CD4-positive, alpha-beta T cell treated with Interleukin-21 for 1 hour (primary cell): ENCODE results near the gene TNFRSF1A.
"Not testable (repeated sequence)": the region's sequence is repeated elsewhere in the genome, so short reads cannot be mapped to it uniquely, and the experiment has no call there.

Experiments used
- DNase-seq: peaks from one replicate; pipeline ENCODE4 v3.0.0-alpha.2; 2020

The TNFRSF1A gene

DNA sequence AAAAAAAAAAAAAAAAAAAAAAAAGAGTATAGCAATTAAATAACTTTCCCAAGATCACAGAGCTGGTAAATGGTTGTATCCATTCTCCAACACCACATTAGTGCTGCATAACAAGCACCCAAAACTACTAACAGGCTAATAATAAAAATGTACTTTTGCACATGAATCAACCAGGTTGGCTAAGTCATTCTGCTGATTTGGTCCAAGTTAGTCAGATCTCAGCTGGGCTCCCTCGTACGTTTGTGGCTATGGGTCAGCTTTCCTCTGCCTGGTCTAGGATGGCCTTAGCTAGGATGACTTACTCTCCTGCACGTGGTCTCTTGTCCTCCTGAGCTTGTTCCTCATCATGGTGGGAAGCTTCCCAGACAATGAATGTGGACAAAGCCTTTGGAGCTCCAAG is 39.3 kb downstream of the TNFRSF1A start:
- no peak for DNase-seq

DNA sequence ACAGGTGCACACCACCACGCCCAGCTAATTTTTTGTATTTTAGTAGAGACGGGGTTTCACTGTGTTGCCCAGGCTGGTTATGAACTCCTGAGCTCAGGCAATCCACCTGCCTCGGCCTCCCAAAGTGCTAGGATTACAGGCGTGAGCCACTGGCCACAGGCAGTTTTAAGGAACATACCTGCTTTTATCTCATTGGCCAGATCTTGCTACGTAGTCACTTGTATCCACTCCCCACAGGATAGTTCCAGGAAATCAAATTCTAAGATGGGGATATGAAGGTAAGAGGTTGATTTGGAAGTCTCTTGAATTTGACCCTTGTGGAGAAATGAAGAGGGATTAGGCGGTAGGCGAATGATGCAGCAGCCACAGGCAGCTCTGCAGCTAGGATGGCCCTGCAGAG is 40.2 kb downstream of the TNFRSF1A start:
- DNase-seq, result no peak

DNA sequence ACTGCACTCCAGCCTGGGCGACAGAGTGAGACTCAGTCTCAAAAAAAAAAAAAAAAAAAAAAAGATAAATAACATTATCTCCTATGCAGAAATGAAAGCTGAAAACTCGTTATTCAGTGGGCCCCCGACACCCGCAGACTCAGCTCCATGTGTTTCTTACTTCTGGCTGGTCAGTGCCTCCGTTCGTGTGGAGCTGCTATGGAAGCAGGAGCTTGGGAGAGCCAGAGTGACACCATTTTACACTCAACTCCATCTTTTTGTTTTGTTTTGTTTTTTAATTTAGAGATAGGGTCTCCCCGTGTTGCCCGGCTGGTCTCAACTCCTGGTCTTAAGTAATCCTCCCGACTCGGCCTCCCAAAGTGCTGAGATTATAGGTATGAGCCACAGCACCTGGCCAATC is 44.7 kb downstream of the TNFRSF1A start:
- DNase-seq, result no peak

DNA sequence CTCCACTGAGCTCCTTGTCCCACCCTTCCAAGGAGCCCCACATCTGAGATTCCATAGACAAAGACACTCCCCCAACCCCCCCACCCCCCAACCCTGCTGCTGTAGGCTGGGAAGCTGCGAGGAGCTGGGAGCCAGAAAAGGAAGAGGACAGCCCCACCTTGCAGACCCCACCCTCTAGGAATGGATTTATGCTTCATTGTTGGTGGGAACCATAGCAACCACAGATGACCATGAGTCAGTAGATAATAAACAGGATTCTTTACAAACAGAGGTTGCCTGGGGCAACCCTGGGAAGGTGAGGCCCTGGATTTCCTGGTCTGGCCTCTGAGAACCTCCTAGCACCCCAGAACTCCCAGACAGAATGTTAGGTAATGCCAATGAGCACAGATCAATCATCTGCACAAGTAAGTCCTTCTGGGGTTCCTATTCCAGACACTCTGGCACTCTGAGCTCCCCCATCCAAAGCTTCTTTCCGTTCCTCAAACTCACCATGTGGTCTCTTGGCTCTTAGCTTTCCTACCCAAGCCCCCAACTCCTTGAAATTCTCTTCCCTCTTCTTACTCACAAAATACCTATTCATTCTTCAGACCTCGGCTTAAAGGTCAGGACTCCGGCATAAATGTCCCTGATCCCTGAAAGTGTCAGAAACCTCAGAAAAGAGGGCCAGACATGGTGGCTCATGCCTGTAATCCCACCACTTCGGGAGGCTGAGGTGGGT is 46.6 kb downstream of the TNFRSF1A start:
- no peak for DNase-seq

DNA sequence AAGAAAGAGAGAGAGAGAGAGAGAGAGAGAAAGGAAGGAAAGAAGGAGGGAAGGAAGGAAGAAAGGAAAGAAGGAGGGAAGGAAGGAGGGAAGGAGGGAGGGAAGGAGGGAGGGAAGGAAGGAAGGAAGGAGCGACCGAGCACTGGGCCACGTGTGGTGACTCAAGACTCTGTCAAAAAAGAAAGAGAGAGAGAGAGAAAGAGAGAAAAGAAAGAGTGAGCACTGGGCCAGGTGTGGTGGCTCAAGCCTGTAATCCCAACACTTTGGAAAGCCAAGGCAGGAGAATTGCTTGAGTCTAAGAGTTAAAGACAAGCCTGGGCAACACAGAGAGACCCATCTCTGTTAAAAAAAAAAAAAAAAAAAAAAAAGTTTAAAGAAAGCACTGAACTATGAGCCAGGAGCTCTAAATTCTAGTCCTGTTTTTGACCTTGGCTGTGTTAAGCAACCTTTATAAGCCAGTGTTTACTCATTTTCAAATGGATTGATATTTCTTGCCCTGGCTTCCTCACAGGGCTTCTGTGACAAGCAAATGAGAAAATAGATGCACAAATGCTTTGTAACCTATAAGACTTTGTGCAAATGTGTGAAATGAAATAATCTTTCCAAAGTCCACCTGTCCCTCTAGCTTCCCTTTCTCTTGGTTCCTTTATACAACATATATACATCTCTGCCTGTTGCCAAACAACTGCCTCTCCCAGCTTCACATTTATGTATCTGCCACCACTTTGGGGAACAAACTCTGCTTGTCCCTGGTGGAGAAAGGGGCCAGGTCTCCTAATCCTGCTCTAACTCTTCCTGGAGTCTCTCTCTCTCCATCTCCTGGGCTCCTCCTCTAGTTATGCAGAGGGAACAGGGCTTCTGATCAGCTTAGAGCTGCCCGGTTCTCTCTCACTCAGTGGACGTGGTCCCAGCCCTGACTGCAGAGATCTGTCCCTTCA is 47.5 kb downstream of the TNFRSF1A start:
- no peak for DNase-seq

DNA sequence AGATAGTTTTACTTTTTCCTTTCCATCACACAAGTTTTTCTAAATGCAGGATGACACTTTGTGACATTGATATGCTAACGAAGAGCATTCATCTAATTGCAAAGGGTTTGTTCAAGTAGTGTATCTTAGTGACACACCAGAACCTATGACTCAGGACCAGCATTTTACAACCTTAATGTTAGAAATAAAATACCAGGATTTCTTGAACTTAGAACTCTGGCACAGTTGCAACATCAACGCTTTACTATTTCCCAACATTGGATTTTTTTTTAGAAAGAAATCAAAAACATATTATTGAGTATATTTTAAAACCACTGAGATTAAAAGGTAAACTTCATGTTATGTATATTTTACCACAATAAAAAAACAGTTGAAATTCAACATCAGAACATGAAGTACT is 49.3 kb downstream of the TNFRSF1A start:
- no peak for DNase-seq

DNA sequence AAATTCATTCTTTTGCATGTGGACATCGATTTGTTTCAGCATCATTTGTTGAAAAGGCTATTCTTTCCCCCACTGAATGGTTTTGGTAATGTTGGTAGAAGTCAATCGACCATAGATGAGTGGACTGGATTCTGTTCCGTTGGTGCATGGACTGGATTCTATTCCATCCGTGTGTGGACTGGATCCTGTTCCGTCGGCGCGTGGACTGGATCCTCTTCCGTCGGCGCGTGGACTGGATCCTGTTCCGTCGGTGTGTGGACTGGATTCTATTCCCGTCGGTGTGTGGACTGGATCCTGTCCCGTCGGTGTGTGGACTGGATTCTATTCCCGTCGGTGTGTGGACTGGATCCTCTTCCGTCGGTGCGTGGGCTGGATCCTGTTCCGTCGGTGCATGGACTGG is 52.0 kb downstream of the TNFRSF1A start:
- DNase-seq, result not testable (repeated sequence)

DNA sequence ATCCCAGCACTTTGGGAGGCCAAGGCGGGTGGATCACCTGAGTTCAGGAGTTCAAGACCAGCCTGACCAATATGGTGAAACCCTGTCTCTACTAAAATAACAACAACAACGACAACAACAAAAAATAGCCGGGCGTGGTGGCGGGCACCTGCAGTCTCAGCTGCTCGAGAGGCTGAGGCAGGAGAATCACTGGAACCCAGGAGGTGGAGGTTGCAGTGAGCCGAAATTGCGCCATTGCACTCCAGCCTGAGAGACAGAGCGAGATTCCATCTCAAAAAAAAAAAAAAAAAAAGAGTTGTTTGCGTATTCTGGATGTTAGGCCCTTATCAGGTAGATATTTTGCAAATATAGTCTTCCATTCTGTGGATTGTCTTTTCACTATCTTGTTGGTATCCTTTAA is 52.8 kb downstream of the TNFRSF1A start:
- not testable (repeated sequence) for DNase-seq

DNA sequence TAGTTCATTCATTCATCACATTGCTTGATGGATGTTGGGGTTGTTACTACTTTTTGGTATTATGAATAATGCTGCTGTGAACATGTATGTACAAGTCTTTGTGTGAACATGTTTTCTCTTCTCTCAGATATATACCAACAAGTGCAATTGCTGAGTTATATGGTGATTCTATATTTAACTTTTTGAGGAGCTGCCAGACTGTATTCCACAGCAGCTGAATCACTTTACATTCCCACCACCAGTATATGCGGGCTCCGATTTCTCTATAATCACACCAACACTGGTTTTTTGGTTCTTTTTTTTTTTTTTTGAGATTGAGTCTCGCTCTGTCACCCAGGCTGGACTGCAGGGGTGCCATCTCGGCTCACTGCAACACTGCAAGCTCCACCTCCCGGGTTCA is 53.6 kb downstream of the TNFRSF1A start:
- DNase-seq, result no peak

DNA sequence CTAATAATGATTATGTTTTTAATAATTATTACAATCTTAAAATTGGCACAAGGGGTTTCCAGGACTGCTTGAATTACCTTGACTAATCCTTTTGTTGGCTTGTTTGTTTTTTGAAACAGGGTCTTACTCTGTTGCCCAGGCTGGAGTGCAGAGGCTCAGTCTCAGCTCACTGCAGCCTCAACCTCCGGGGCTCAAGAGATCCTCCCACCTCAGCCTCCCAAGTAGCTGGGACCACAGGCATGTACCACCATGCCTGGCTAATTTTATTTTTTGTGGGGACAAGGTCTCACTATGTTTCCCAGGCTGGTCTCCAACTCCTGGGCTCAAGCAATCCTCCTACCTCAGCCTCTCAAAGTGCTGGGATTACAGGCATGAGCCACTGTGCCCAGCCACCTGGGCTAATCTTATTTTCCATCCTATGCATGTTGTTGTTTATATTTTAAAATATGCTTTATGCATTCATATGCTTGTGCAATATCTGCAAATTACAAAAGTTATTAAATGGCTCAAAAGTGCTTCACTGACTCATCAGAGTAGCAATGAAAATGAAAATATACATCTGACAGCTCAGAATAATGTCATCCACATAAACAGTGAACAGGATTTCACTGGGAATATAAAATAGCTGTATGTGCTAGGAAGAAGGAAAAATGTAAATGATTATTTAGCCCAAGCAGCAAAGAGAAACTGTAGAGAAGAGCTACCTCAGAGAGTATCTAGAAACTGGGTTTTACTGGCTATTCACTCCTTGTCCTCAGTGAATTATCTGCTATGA is 56.2 kb downstream of the TNFRSF1A start:
- DNase-seq, result no peak

DNA sequence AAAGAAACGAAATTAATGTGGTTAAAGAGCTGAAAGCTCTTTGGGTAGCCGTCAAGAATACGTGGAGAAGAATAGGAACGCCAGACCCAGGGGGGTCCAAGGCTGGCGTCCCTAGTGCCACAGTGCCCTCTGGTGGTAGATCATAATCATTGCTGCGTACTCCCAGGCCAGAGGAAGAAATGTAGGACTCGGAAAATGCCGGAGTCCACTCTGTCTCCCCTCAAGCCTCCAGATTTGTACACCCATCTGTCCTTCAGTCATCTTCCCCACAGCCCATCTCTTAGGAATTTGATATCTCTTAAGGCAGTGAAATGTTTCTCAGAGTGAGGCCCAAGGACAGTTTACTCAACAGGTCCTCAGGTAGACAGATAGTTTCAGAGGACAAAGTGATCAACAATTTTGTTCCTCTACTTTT is 56.8 kb downstream of the TNFRSF1A start:
- DNase-seq, result peak; percentile 68

DNA sequence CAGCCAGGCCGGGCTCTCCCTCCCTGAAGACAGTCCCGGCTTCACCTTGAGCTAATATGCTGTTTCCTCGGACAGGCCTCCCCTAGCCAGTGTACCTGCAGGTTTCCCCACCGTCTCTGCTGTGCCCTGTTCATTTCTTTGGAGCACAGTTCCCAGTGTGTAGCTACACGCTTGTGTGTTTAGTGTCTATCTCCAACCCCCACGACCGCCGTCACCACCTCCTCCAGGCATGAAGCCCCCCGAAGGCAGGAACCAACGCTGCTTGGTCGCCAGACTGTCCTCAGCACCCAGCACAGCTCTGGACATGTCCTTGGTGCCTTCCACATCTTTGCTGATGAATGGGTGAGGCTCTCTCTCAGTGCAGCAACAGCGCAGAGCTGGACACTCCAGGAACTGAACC is 57.6 kb downstream of the TNFRSF1A start:
- DNase-seq, result no peak

DNA sequence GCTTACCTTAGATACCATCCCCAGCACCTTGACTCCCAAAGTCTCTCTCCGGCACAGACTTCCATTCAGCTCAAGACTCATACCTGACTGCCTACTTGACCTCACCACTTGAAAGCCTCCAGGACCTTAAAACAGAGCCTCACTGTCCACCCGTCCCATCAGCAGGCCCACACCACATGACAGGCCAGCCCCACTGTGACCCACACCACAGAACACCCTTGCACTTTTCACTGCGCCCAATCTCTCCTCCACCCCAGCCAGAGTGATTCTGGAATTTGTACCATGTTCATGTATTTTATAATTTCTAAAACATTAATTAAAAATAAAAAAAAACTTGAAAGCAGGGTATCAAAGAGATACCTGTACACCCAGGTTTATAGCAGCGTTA is 59.4 kb downstream of the TNFRSF1A start:
- no peak for DNase-seq

DNA sequence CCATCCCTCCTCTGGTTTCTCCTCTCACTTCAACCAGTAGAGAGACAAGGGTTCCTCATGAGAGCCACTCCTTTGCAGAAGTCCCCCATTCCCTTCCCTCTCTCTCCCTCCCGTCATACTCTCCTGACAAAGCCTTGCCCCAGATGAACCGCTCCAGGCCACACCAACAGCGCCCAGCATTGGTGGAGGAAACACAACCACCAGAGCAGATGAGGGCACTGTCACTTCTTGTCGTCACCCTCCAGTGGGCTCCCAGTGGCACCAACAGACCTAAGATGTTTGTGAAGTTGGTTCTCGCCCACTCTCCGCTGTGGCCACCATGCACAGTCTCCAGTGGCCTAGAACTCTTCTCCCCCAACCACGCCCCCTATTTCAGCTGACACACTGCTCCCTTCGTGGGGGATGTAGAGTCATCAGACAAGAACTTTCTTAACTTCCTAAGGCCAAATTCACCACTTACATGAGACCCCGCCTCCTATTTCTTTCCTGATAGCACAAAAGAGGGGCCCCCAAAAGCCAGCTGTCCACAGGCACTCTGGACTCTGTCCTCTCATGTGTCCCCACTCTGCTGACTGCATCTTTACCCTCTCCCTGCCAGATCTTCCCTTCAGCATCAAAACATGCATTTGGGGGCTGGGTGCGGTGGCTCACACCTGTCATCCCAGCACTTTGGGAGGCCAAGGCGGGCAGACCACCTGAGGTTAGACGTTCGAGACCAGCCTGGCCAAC is 60.6 kb downstream of the TNFRSF1A start:
- DNase-seq, result no peak

DNA sequence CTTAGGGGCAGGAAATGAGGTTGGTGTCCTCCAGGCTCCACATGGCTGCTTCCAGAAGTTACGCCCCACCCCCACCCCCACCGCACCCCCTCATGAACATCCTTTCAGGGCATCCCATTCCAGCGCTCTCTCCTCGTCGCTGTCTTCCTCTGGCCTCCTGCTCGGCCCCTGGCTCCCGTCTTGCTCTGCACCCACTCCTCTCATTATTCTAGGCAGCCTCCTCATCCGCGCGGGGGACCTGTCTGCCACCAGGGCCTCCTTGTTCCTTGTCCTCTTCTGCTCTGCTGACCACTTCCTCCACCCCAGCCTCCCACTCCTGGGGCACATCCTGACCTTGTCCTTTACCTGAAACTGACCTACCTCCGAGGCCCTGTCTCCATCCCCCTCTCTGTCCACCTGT is 61.2 kb downstream of the TNFRSF1A start:
- no peak for DNase-seq

DNA sequence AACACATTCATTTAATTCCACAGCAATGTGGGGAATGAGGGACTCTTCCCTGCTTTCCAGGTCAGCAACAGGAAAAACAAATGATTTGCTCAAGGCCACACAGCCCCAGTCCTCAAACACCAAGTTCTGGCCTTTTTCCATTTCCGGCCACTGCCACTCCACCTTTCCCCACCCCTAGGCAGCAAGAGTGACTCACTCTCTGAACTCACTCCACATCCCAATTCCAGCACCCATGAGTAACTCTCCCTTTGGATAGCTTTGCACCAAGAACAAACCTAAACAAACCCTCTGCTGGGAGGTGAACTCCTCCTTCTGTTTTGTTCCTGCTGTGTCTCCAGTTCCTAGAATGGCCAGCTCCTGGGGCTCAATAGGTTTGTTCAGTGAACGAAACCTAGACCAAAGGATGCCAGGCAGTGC is 61.8 kb downstream of the TNFRSF1A start:
- no peak for DNase-seq

DNA sequence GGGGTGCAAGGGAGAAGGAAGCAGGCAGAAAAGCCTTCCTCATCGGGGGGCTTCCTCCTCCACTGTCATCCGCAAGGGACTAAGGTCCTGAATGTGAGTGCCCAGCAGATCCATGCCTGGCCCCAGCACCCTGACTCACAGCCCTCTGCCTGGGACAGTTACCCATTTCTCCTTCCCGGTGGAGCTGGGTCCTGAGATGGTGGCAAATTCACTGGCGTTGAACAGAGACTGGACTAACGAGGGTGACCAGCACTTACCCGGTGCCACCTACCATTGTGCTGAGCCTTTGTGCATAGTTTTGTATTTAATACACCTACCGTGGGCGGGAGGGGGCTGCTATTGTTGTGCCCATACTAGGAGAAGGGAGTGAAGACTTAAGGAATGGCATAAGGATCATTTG is 62.2 kb downstream of the TNFRSF1A start:
- DNase-seq, result no peak

DNA sequence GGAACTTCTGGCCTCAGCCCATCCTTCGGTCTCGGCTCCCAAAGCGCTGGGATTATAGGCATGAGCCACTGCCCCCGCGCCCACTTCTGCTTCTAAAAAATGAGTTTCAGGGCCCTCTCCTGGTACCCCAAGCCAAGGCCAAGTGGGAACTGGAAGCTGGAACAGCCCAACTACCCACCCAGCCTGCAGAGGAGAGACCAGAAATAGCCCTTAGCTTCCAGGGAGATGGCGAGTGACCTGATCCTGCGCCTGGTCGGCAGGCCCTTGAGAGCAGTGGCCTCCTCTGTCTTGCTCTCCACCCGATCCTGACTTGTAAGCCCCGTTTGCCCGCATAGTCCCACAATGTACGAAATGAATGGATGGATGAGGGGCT is 62.6 kb downstream of the TNFRSF1A start:
- no peak for DNase-seq
